GM12891 (cell line): ENCODE measurements around the gene TRIO.

ENCODE experiments used
- POLR2A ChIP-seq: IDR thresholded peaks from 2 replicates; pipeline ENCODE4 v1.6.1; 2011; ENCODE audit warnings: low read depth, low read length, control low read depth
- POLR2AphosphoS5 ChIP-seq: IDR thresholded peaks from 2 replicates; pipeline ENCODE4 v1.6.1; 2011; ENCODE audit warnings: low read depth, low read length, control low read depth
- SPI1 ChIP-seq: IDR thresholded peaks from 2 replicates; pipeline ENCODE4 v1.6.1; 2011; ENCODE audit warnings: low read depth, low read length, control low read depth
- TAF1 ChIP-seq: IDR thresholded peaks from 2 replicates; pipeline ENCODE4 v1.6.1; 2011; ENCODE audit warnings: low read depth, low read length, control low read depth

DNA sequence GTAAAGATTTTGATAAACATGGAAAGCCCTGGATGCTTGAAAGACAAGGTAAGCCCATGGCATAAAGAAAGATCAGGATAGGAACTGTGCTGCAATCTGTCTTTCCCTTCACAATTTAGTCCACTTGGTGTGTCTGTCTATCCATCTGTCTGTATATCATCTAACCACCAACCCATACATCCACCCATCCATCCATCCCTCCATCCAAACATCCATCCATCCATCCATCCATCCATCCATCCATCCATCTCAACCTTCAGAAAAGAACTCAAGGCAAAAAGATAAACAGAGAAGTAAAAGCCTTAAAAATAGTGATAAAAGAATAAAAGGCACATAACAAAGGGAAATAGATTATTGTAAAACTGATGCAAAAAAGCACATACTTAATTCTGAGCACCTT lies 15.1 kb upstream of the TRIO start:
- TF ChIP-seq POLR2AphosphoS5: no peak
- no peak for TF ChIP-seq POLR2A
- no peak for TF ChIP-seq TAF1
- no peak for TF ChIP-seq SPI1
